Measurements from ENCODE around the gene DPH1.

- TF ChIP-seq CTCF (IDR thresholded peaks at IDR 0.05; ENCODE audit: low read depth, low read length) (no peak), EZH2phosphoT487 (IDR thresholded peaks at IDR 0.05; ENCODE audit: low read depth) (no peak)
These were observed 25.5 kb upstream of the DPH1 start for GRCh38 chr17:2004435-2004952.
